GM12864 (cell line): ENCODE results near the gene ARVCF.

Experiments used
- DNase-seq: peaks from one replicate; pipeline ENCODE4 v3.0.0-alpha.2; 2011; ENCODE audit warnings: low read depth
- H3K4me3 ChIP-seq: 2 replicates; pipeline ENCODE4 v1.5.1; 2011; ENCODE audit warnings: mild to moderate bottlenecking, low read depth, low read length, control low read depth
- CTCF ChIP-seq: IDR thresholded peaks from 2 replicates; pipeline ENCODE4 v1.5.1; 2011; ENCODE audit warnings: low read depth, mild to moderate bottlenecking, moderate library complexity, low read length, control low read depth, inconsistent platforms; ENCODE audit errors: missing control alignments

ARVCF gene

DNA sequence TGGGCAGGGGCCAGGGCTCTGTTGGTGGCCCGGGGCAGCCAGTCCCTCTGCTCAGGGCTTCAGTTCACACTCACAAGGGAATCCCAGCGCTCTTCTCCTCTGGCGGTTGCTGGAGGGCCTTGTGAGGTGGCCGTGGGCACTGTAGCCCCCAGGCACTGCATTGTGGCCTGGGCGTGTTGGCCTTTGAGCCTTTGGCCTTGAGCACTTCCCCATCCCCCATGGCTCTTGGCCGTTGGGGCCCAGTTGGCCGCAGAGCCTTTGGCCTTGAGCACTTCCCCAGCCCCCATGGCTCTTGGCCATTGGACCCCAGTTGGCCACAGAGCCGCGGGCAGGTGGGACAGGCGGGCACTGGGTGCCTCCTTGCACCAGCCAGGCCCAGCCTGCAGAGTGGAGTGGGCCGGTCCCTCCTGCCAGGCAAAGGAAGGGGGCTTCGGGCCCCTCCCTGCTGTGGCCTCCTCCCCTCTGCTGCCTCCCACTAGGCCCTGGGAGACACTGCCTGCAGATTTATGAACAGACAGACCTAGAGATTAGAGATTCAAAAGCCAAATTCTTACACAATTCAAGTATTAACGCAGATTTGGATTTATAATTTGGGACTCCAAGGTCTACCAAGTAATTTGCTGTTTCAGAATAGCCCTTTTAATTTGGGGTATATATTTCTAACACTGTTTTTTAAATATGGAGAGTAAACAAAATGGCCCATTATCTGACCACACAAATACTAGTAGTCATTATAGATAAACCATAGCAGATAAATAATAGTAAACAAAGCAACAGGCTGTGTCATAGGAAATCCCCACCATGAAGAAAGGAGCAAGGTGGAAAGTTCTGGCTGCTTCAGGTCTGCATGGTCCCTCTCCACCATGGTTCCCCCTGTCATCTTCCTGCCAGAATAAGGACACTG, 56.8 kb downstream of the ARVCF start:
- H3K4me3 ChIP-seq = no peak overlapping the region
- DNase-seq = no peak
- TF ChIP-seq CTCF = no peak

- H3K4me3 ChIP-seq = no peak overlapping the region
- no peak for TF ChIP-seq CTCF
These were observed 57.5 kb downstream of the ARVCF start for GRCh38 chr22:19959043-19959586.

DNA sequence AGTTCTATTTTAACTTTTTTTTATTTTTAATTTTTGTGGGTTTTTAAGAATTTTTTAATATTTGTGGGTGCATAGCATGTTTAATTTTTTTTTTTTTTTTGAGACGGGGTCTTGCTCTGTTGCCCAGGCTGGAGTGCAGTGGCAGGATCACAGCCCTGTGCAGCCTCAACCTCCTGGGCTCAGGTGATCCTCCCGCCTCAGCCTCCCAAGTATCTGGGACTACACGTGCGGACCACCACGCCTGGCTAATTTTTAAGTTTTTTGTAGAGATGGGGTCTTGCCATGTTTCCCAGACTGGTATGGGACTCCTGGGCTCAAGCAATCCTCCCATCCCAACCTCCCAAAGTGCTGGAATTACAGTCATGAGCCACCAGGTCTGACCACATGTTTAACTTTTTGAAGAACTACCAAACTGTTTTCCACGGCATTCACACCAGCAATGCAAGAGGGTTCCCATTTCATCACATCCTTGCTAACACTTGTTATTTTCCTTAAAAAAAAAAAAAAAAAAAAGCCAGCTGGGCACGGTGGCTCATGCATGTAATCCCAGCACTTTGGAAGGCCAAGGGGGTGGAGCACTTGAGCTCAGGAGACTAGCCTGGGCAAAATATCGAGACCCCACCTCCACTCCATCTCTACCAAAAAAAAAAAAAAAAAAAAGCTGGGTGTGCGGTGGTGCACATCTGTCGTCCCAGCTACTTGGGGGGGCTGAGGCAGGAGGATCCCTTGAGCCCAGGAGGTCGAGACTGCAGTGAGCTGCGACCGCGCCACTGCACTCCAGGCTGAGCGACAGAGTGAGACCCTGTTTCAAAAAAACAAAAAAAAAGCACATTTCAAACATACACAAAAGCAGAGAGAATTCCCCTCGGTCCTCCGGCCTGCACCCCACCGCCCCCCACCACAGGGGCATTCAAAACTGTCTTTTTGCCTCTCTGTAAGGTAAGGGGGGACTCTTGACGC, 58.3 kb downstream of the ARVCF start:
- DNase-seq = no peak
- TF ChIP-seq CTCF = no peak
- no peak overlapping the region for H3K4me3 ChIP-seq

More at GRCh38 chr22:19959043-19959586, 57.5 kb downstream of the ARVCF start:
- no peak for DNase-seq

DNA sequence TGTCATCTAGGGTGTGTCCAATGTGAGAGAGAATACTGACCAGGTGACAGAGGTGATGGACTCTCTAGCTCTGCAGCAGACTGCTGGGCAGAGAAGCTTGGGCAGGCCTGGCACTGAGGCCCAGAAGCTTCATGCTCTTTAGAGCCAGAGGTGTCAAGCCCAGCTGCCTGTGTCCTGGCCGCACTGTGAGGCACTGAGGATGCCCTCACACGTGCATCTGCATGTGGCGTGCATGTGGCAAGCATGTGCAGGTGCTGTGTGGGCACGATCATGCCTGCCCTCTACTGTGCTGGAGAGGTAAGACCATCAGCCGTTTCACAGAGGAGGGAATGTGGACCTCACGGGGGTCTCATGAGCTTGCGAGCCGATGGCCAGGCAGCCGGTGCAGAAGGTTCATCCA, 59.2 kb downstream of the ARVCF start:
- no peak for TF ChIP-seq CTCF
- no peak for DNase-seq
- no peak overlapping the region for H3K4me3 ChIP-seq

- TF ChIP-seq CTCF = no peak
- DNase-seq = no peak
- H3K4me3 ChIP-seq = no peak overlapping the region
These were observed 61.1 kb downstream of the ARVCF start for GRCh38 chr22:19955241-19956128.

GRCh38 chr22:19951346-19951745, 65.3 kb downstream of the ARVCF start:
- DNase-seq = no peak
- no peak overlapping the region for H3K4me3 ChIP-seq
- no peak for TF ChIP-seq CTCF
